Left ventricle myocardium inferior (tissue), 1 donor: ENCODE measurements around the gene FAM53A. TPM values are rescaled to one million over a fixed set of nuclear protein-coding genes. Genes with fewer than 3 reads are reported as not detected.

Experiments used
- DNase-seq: peaks from one replicate; pipeline ENCODE4 v3.0.0-alpha.2; 2020
- H3K27ac ChIP-seq: fragments of 200-600 bp; replicated peaks from 2 replicates; pipeline ENCODE4 v1.8.0; 2021
- H3K27me3 ChIP-seq: fragments of 200-600 bp; 2 replicates; pipeline ENCODE4 v1.8.0; 2021; ENCODE audit warnings: low read depth
- H3K36me3 ChIP-seq: fragments of 200-600 bp; 2 replicates; pipeline ENCODE4 v1.8.0; 2021
- H3K4me1 ChIP-seq: fragments of 200-600 bp; 2 replicates; pipeline ENCODE4 v1.8.0; 2021
- H3K4me3 ChIP-seq: fragments of 200-600 bp; 2 replicates; pipeline ENCODE4 v1.8.0; 2021; ENCODE audit warnings: mild to moderate bottlenecking, moderate library complexity
- H3K9me3 ChIP-seq: fragments of 200-600 bp; replicated peaks from 2 replicates; pipeline ENCODE4 v1.8.0; 2021
- CTCF ChIP-seq: fragments of 200-600 bp; IDR thresholded peaks from 2 replicates; pipeline ENCODE4 v1.8.0; 2021; ENCODE audit warnings: antibody characterized with exemption, mild to moderate bottlenecking, borderline replicate concordance
- intact Hi-C: fragments of 100-400 bp; cut with micrococcal nuclease; formaldehyde crosslinking; loops from one replicate; pipeline ENCODE4 v1.11.0; 2022
- total RNA-seq: library from RNA; stranded (reverse); fragmentation: NEBNext Ultra II Directional; extraction: Animal tissue kit (Norgen Biotek cat#: 25700); gene quantifications from one replicate; pipeline ENCODE4 v1.2.1, GENCODE V29; 2021
- donor health status: DM: no; HTN: yes; CAD: no; lungs with severe emphysema.

Gene FAM53A
- total RNA-seq, 1 donor from 2014 or later: 0.71 TPM

GRCh38 chr4:1728061-1728980, 44.2 kb upstream of the FAM53A start:
- DNase-seq: no peak
- Histone ChIP-seq H3K27ac (peak overlapping the region; percentile 75), H3K27me3 (no peaks in the 10 kb centered on the region), H3K4me1 (peaks cover 38% of the 10 kb centered on the region), H3K9me3 (no peaks in the 10 kb centered on the region), H3K4me3 (peak overlapping the region; percentile 60), H3K36me3 (peaks cover 46% of the 10 kb centered on the region)
- TF ChIP-seq CTCF: peak; percentile 13
- intact Hi-C loops: loop anchor here (5.0 to 10.0 kb wide), 2 partner anchors 36 to 374 kb away; no protein-coding TSS in a partner anchor

- DNase-seq: peak; percentile 83
- peak overlapping the region; percentile 60 for H3K4me3 ChIP-seq
- no peak for TF ChIP-seq CTCF
- no peaks in the 10 kb centered on the region for H3K27me3 ChIP-seq
- peak overlapping the region; percentile 75 for H3K27ac ChIP-seq
- no peaks in the 10 kb centered on the region for H3K9me3 ChIP-seq
- H3K4me1 ChIP-seq: peaks cover 39% of the 10 kb centered on the region
- H3K36me3 ChIP-seq: peaks cover 37% of the 10 kb centered on the region
- intact Hi-C loops: loop anchor here (5.0 to 10.0 kb wide), 2 partner anchors 35 to 373 kb away; no protein-coding TSS in a partner anchor
These were observed 43.3 kb upstream of the FAM53A start for GRCh38 chr4:1727117-1728031.

GRCh38 chr4:1726146-1726934, 42.2 kb upstream of the FAM53A start:
- H3K27ac ChIP-seq: peak overlapping the region; percentile 75
- H3K9me3 ChIP-seq: no peaks in the 10 kb centered on the region
- no peak overlapping the region for H3K4me3 ChIP-seq
- peaks cover 50% of the 10 kb centered on the region for H3K4me1 ChIP-seq
- intact Hi-C loops: loop anchor here (5.0 to 10.0 kb wide), 2 partner anchors 34 to 372 kb away; no protein-coding TSS in a partner anchor
- H3K36me3 ChIP-seq: peaks cover 29% of the 10 kb centered on the region
- DNase-seq: peak; percentile 90
- TF ChIP-seq CTCF: no peak
- H3K27me3 ChIP-seq: no peaks in the 10 kb centered on the region

- TF ChIP-seq CTCF: no peak
- H3K4me3 ChIP-seq: no peak overlapping the region
- no peaks in the 10 kb centered on the region for H3K27me3 ChIP-seq
- intact Hi-C loops: loop anchor here (5.0 to 10.0 kb wide), 2 partner anchors 33 to 371 kb away; no protein-coding TSS in a partner anchor
- no peaks in the 10 kb centered on the region for H3K9me3 ChIP-seq
- H3K4me1 ChIP-seq: peaks cover 56% of the 10 kb centered on the region
- no peak overlapping the region for H3K27ac ChIP-seq
- DNase-seq: peak; percentile 12
- H3K36me3 ChIP-seq: peaks cover 20% of the 10 kb centered on the region
These were observed 41.4 kb upstream of the FAM53A start for GRCh38 chr4:1725521-1725920.
